HEK293 (cell line): ENCODE results near the gene UNCX.

ENCODE experiments used
- CTCF ChIA-PET: fragments of 350-600 bp; formaldehyde crosslinking; extraction: SDS; loops from one replicate; lab custom pipeline; 2021; ENCODE audit warnings: antibody characterized with exemption; lab: Yijun Ruan, JAX
- POLR2A ChIA-PET: fragments of 300-600 bp; formaldehyde crosslinking; extraction: SDS; loops from one replicate; lab custom pipeline; 2020; ENCODE audit warnings: antibody characterized with exemption, inconsistent platforms; lab: Yijun Ruan, JAX
- H3K27ac ChIP-seq: fragments of 200-500 bp; sonication (Bioruptor generic); 2 replicates; pipeline ENCODE4 v1.5.1; 2014; ENCODE audit warnings: low read depth, low read length, control low read depth, inconsistent platforms; ENCODE audit errors: extremely low read depth
- H3K36me3 ChIP-seq, 2 experiments: fragments of 200-500 bp in 1 of 2; sonication (Bioruptor generic) in 1 of 2; 1 replicate in 1 of 2; 2 replicates in 1 of 2; pipeline ENCODE4 v1.5.1; 2014 to 2017; ENCODE audit warnings: inconsistent platforms in 2 of 2, low read length in 2 of 2; ENCODE audit not compliant: control insufficient read depth in 2 of 2, insufficient read depth in 1 of 2
- H3K4me1 ChIP-seq: fragments of 200-500 bp; sonication (Bioruptor generic); 2 replicates; pipeline ENCODE4 v1.5.1; 2014; ENCODE audit warnings: mild to moderate bottlenecking, low read length, inconsistent platforms; ENCODE audit not compliant: control insufficient read depth, insufficient read depth
- H3K4me3 ChIP-seq: 2 replicates; pipeline ENCODE4 v1.5.1; 2011; ENCODE audit warnings: low read depth, mild to moderate bottlenecking, control low read depth, low read length, moderate library complexity
- H3K9me3 ChIP-seq: fragments of 200-500 bp; sonication (Bioruptor generic); 2 replicates; pipeline ENCODE4 v1.5.1; 2014; ENCODE audit warnings: low read depth, low read length, inconsistent platforms; ENCODE audit not compliant: control insufficient read depth, insufficient read depth
- MYNN ChIP-seq: fragments of 450-650 bp; formaldehyde crosslinking; IDR thresholded peaks from 2 replicates; pipeline ENCODE4 v1.5.1; 2016; ENCODE audit warnings: missing biosample characterization, missing genetic modification characterization, borderline replicate concordance
- SP3 ChIP-seq: fragments of 450-650 bp; formaldehyde crosslinking; IDR thresholded peaks from 2 replicates; pipeline ENCODE4 v1.5.1; 2016; ENCODE audit warnings: missing biosample characterization, missing genetic modification characterization
- ZEB2 ChIP-seq: fragments of 450-650 bp; formaldehyde crosslinking; IDR thresholded peaks from 2 replicates; pipeline ENCODE4 v1.5.1; 2016; ENCODE audit warnings: missing biosample characterization, missing genetic modification characterization
- ZIC2 ChIP-seq: fragments of 450-650 bp; formaldehyde crosslinking; IDR thresholded peaks from 2 replicates; pipeline ENCODE4 v1.5.1; 2016; ENCODE audit warnings: missing biosample characterization, missing genetic modification characterization
- ZNF133 ChIP-seq: fragments of 450-650 bp; formaldehyde crosslinking; IDR thresholded peaks from 2 replicates; pipeline ENCODE4 v1.5.1; 2016; ENCODE audit warnings: missing biosample characterization, missing genetic modification characterization
- ZNF138 ChIP-seq: fragments of 450-650 bp; formaldehyde crosslinking; IDR thresholded peaks from 2 replicates; pipeline ENCODE4 v1.5.1; 2016; ENCODE audit warnings: missing biosample characterization, missing genetic modification characterization, borderline replicate concordance
- ZNF19 ChIP-seq: fragments of 450-650 bp; formaldehyde crosslinking; IDR thresholded peaks from 2 replicates; pipeline ENCODE4; 2016; ENCODE audit warnings: missing biosample characterization, missing genetic modification characterization, low read depth
- ZNF266 ChIP-seq: fragments of 450-650 bp; formaldehyde crosslinking; IDR thresholded peaks from 2 replicates; pipeline ENCODE4 v1.5.1; 2016; ENCODE audit warnings: missing biosample characterization, missing genetic modification characterization, low read depth
- ZNF302 ChIP-seq: fragments of 450-650 bp; formaldehyde crosslinking; IDR thresholded peaks from 2 replicates; pipeline ENCODE4 v1.5.1; 2016; ENCODE audit warnings: missing biosample characterization, missing genetic modification characterization, low read depth
- ZNF324 ChIP-seq: fragments of 450-650 bp; formaldehyde crosslinking; IDR thresholded peaks from 2 replicates; pipeline ENCODE4 v1.5.1; 2016; ENCODE audit warnings: missing biosample characterization, missing genetic modification characterization
- ZNF350 ChIP-seq: fragments of 450-650 bp; formaldehyde crosslinking; IDR thresholded peaks from 2 replicates; pipeline ENCODE4 v1.5.0; 2017; ENCODE audit warnings: missing biosample characterization, mild to moderate bottlenecking, missing genetic modification characterization
- ZNF366 ChIP-seq: fragments of 450-650 bp; formaldehyde crosslinking; conservative IDR thresholded peaks from 2 replicates; pipeline ENCODE4 v1.5.1; 2016; ENCODE audit warnings: missing biosample characterization, missing genetic modification characterization
- ZNF433 ChIP-seq: fragments of 450-650 bp; formaldehyde crosslinking; IDR thresholded peaks from 2 replicates; pipeline ENCODE4 v1.5.1; 2016; ENCODE audit warnings: missing biosample characterization, missing genetic modification characterization, low read depth
- ZNF473 ChIP-seq: fragments of 450-650 bp; formaldehyde crosslinking; IDR thresholded peaks from 2 replicates; pipeline ENCODE4 v1.5.1; 2017; ENCODE audit warnings: missing biosample characterization, missing genetic modification characterization
- ZNF48 ChIP-seq: fragments of 450-650 bp; formaldehyde crosslinking; IDR thresholded peaks from 2 replicates; pipeline ENCODE4 v1.5.1; 2016; ENCODE audit warnings: missing biosample characterization, missing genetic modification characterization
- ZNF529 ChIP-seq: fragments of 450-650 bp; formaldehyde crosslinking; IDR thresholded peaks from 2 replicates; pipeline ENCODE4 v1.5.1; 2017; ENCODE audit warnings: missing genetic modification characterization, missing biosample characterization; ENCODE audit not compliant: insufficient replicate concordance
- ZNF623 ChIP-seq: fragments of 450-650 bp; formaldehyde crosslinking; IDR thresholded peaks from 2 replicates; pipeline ENCODE4 v1.5.1; 2016; ENCODE audit warnings: missing biosample characterization, missing genetic modification characterization
- ZNF76 ChIP-seq: fragments of 450-650 bp; formaldehyde crosslinking; IDR thresholded peaks from 2 replicates; pipeline ENCODE4; 2016; ENCODE audit warnings: low read depth, missing biosample characterization, missing genetic modification characterization, borderline replicate concordance
- TF ChIP-seq, protein P1 (sequence below): fragments of 450-650 bp; formaldehyde crosslinking; IDR thresholded peaks from 2 replicates; pipeline ENCODE4 v1.5.1; 2016; ENCODE audit warnings: missing biosample characterization, missing genetic modification characterization
- TF ChIP-seq, protein P2 (sequence below): fragments of 450-650 bp; formaldehyde crosslinking; IDR thresholded peaks from 2 replicates; pipeline ENCODE4 v1.5.1; 2016; ENCODE audit warnings: missing biosample characterization, missing genetic modification characterization
- TF ChIP-seq, protein P3 (sequence below): fragments of 450-650 bp; formaldehyde crosslinking; IDR thresholded peaks from 2 replicates; pipeline ENCODE4 v1.5.1; 2016; ENCODE audit warnings: missing biosample characterization, missing genetic modification characterization
- TF ChIP-seq, protein P4 (sequence below): fragments of 450-650 bp; formaldehyde crosslinking; IDR thresholded peaks from 2 replicates; pipeline ENCODE4 v1.5.1; 2016; ENCODE audit warnings: missing biosample characterization, missing genetic modification characterization
- TF ChIP-seq, protein P5 (sequence below): fragments of 450-650 bp; formaldehyde crosslinking; IDR thresholded peaks from 2 replicates; pipeline ENCODE4 v1.5.0; 2017; ENCODE audit warnings: missing biosample characterization, missing genetic modification characterization, borderline replicate concordance
- TF ChIP-seq, protein P6 (sequence below): fragments of 450-650 bp; formaldehyde crosslinking; IDR thresholded peaks from 2 replicates; pipeline ENCODE4 v1.5.1; 2016; ENCODE audit warnings: missing biosample characterization, missing genetic modification characterization

Gene UNCX

DNA sequence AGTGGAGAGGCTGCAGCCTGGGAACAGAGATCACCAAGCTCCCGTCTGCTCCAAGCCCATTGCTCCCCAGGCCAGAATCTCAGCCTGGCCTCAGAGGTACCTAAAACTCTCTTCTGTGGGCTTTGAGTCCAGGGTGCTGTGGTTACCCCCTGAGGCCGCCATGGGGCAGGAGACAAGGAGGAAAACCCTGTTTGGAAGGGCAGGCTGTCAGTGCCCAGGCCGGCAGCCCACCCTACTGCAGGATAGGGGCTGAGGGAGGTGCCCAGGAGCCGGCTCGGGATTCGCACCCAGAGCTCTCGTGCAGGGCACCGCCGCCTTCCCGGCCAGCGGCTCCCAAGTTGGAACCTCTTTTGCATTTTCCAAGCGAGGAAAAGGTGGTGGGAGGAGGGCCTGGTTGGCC, 24.5 kb downstream of the UNCX start:
- no peaks in the 10 kb centered on the region for H3K4me1 ChIP-seq
- ChIA-PET CTCF (no interaction called here), POLR2A (no interaction called here)
- TF ChIP-seq, protein P1, sequence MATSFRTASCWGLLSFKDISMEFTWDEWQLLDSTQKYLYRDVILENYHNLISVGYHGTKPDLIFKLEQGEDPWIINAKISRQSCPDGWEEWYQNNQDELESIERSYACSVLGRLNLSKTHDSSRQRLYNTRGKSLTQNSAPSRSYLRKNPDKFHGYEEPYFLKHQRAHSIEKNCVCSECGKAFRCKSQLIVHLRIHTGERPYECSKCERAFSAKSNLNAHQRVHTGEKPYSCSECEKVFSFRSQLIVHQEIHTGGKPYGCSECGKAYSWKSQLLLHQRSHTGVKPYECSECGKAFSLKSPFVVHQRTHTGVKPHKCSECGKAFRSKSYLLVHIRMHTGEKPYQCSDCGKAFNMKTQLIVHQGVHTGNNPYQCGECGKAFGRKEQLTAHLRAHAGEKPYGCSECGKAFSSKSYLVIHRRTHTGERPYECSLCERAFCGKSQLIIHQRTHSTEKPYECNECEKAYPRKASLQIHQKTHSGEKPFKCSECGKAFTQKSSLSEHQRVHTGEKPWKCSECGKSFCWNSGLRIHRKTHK (tag by site-specific recombination), result no peak
- TF ChIP-seq ZNF623 (tag by site-specific recombination) (no peak), ZNF366 (tag by site-specific recombination) (no peak), ZNF76 (tag by site-specific recombination) (no peak), ZNF350 (tag by site-specific recombination) (no peak), ZNF302 (tag by site-specific recombination) (no peak), ZNF48 (tag by site-specific recombination) (no peak), ZNF138 (no peak), ZNF324 (tag by site-specific recombination) (no peak), MYNN (tag by site-specific recombination) (no peak), ZNF133 (no peak), ZNF529 (tag by site-specific recombination) (no peak), ZIC2 (tag by site-specific recombination) (no peak), ZNF473 (tag by site-specific recombination) (no peak), ZEB2 (tag by site-specific recombination) (no peak), ZNF266 (tag by site-specific recombination) (no peak)
- TF ChIP-seq, protein P2, sequence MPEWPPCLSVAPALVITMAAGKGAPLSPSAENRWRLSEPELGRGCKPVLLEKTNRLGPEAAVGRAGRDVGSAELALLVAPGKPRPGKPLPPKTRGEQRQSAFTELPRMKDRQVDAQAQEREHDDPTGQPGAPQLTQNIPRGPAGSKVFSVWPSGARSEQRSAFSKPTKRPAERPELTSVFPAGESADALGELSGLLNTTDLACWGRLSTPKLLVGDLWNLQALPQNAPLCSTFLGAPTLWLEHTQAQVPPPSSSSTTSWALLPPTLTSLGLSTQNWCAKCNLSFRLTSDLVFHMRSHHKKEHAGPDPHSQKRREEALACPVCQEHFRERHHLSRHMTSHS (tag by site-specific recombination), result no peak
- TF ChIP-seq, protein P3, sequence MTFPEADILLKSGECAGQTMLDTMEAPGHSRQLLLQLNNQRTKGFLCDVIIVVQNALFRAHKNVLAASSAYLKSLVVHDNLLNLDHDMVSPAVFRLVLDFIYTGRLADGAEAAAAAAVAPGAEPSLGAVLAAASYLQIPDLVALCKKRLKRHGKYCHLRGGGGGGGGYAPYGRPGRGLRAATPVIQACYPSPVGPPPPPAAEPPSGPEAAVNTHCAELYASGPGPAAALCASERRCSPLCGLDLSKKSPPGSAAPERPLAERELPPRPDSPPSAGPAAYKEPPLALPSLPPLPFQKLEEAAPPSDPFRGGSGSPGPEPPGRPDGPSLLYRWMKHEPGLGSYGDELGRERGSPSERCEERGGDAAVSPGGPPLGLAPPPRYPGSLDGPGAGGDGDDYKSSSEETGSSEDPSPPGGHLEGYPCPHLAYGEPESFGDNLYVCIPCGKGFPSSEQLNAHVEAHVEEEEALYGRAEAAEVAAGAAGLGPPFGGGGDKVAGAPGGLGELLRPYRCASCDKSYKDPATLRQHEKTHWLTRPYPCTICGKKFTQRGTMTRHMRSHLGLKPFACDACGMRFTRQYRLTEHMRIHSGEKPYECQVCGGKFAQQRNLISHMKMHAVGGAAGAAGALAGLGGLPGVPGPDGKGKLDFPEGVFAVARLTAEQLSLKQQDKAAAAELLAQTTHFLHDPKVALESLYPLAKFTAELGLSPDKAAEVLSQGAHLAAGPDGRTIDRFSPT (tag by site-specific recombination), result no peak
- TF ChIP-seq, protein P4, sequence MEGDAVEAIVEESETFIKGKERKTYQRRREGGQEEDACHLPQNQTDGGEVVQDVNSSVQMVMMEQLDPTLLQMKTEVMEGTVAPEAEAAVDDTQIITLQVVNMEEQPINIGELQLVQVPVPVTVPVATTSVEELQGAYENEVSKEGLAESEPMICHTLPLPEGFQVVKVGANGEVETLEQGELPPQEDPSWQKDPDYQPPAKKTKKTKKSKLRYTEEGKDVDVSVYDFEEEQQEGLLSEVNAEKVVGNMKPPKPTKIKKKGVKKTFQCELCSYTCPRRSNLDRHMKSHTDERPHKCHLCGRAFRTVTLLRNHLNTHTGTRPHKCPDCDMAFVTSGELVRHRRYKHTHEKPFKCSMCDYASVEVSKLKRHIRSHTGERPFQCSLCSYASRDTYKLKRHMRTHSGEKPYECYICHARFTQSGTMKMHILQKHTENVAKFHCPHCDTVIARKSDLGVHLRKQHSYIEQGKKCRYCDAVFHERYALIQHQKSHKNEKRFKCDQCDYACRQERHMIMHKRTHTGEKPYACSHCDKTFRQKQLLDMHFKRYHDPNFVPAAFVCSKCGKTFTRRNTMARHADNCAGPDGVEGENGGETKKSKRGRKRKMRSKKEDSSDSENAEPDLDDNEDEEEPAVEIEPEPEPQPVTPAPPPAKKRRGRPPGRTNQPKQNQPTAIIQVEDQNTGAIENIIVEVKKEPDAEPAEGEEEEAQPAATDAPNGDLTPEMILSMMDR (tag by site-specific recombination), result no peak
- no peak overlapping the region for H3K27ac ChIP-seq
- H3K36me3 ChIP-seq, result no peaks in the 10 kb centered on the region
- no peak overlapping the region for H3K4me3 ChIP-seq
- no peaks in the 10 kb centered on the region for H3K9me3 ChIP-seq

DNA sequence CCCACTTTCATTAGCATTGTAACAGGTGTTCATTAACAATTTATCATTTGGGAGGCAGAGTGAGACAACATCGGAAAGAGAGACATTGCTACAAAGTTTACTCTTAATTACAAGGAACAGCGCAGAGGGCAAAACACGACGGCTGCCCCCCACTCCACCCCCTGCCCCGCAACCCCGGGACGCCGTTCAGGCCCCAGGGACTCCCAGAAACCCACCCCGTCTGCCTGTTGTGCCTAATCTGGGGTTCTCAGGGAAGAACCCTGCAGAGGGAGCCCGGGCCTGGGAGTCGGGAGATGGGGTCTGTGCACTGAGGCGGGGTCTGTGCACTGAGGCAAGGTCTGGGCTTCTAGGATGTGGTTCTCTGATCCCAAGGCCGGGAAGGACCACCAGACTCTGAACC, 25.2 kb downstream of the UNCX start:
- Histone ChIP-seq H3K27ac (no peak overlapping the region), H3K4me3 (no peak overlapping the region), H3K4me1 (no peaks in the 10 kb centered on the region), H3K36me3 (no peaks in the 10 kb centered on the region), H3K9me3 (no peaks in the 10 kb centered on the region)
- POLR2A ChIA-PET, result no interaction called here
- CTCF ChIA-PET, result interaction anchor here (0.6 kb wide), 1 partner anchor 174 kb away, joined by 3 read pairs; no protein-coding TSS in a partner anchor
- TF ChIP-seq, protein P5, sequence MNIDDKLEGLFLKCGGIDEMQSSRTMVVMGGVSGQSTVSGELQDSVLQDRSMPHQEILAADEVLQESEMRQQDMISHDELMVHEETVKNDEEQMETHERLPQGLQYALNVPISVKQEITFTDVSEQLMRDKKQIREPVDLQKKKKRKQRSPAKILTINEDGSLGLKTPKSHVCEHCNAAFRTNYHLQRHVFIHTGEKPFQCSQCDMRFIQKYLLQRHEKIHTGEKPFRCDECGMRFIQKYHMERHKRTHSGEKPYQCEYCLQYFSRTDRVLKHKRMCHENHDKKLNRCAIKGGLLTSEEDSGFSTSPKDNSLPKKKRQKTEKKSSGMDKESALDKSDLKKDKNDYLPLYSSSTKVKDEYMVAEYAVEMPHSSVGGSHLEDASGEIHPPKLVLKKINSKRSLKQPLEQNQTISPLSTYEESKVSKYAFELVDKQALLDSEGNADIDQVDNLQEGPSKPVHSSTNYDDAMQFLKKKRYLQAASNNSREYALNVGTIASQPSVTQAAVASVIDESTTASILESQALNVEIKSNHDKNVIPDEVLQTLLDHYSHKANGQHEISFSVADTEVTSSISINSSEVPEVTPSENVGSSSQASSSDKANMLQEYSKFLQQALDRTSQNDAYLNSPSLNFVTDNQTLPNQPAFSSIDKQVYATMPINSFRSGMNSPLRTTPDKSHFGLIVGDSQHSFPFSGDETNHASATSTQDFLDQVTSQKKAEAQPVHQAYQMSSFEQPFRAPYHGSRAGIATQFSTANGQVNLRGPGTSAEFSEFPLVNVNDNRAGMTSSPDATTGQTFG (tag by site-specific recombination), result no peak
- no peak for TF ChIP-seq ZNF433 (tag by site-specific recombination)
- TF ChIP-seq ZNF19, result no peak
- no peak for TF ChIP-seq SP3 (tag by site-specific recombination)
- TF ChIP-seq, protein P6, sequence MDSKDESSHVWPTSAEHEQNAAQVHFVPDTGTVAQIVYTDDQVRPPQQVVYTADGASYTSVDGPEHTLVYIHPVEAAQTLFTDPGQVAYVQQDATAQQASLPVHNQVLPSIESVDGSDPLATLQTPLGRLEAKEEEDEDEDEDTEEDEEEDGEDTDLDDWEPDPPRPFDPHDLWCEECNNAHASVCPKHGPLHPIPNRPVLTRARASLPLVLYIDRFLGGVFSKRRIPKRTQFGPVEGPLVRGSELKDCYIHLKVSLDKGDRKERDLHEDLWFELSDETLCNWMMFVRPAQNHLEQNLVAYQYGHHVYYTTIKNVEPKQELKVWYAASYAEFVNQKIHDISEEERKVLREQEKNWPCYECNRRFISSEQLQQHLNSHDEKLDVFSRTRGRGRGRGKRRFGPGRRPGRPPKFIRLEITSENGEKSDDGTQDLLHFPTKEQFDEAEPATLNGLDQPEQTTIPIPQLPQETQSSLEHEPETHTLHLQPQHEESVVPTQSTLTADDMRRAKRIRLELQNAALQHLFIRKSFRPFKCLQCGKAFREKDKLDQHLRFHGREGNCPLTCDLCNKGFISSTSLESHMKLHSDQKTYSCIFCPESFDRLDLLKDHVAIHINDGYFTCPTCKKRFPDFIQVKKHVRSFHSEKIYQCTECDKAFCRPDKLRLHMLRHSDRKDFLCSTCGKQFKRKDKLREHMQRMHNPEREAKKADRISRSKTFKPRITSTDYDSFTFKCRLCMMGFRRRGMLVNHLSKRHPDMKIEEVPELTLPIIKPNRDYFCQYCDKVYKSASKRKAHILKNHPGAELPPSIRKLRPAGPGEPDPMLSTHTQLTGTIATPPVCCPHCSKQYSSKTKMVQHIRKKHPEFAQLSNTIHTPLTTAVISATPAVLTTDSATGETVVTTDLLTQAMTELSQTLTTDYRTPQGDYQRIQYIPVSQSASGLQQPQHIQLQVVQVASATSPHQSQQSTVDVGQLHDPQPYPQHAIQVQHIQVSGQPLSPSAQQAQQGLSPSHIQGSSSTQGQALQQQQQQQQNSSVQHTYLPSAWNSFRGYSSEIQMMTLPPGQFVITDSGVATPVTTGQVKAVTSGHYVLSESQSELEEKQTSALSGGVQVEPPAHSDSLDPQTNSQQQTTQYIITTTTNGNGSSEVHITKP (tag by site-specific recombination), result no peak
